OCI-LY7 (cell line): ENCODE data around the gene ARMH1. TPM values are rescaled to one million over a fixed set of nuclear protein-coding genes. Genes with fewer than 3 reads are reported as not detected.

Experiments used
- BruUV-seq: library from RNA; stranded (reverse); fragments of 400-500 nt; replicated peaks from 2 replicates; lab custom pipeline; 2021; lab: Mats Ljungman, UMichigan
- CTCF ChIA-PET: fragments of 300-600 bp; sonication (Branson Sonifier 250); formaldehyde crosslinking; loops from one replicate; lab custom pipeline; 2022; ENCODE audit warnings: antibody characterized with exemption; ENCODE audit not compliant: unreplicated experiment; lab: Charles Lee
- POLR2A ChIA-PET: fragments of 300-600 bp; sonication (Branson Sonifier 250); formaldehyde crosslinking; loops from one replicate; lab custom pipeline; 2022; ENCODE audit warnings: antibody characterized with exemption; lab: Charles Lee
- DNase-seq: peaks from one replicate; pipeline ENCODE4 v3.0.0-alpha.2; 2015; ENCODE audit warnings: low spot score
- H2AFZ ChIP-seq: fragments of 200-600 bp; sonication (generic), shearing (Covaris generic); 2 replicates; pipeline ENCODE4 v1.6.1; 2014; ENCODE audit warnings: mild to moderate bottlenecking, antibody characterized with exemption, low read length, moderate library complexity
- H3K27ac ChIP-seq: fragments of 200-600 bp; sonication (generic); 2 replicates; pipeline ENCODE4 v1.5.1; 2014; ENCODE audit warnings: mixed run types, low read depth, mild to moderate bottlenecking, moderate library complexity, low read length, inconsistent platforms; ENCODE audit not compliant: poor library complexity, severe bottlenecking
- H3K36me3 ChIP-seq: fragments of 200-600 bp; sonication (generic); 2 replicates; pipeline ENCODE4 v1.6.1; 2014; ENCODE audit warnings: mild to moderate bottlenecking, antibody characterized with exemption, low read length, moderate library complexity, mixed read lengths; ENCODE audit not compliant: insufficient read depth
- H3K4me1 ChIP-seq: fragments of 200-600 bp; sonication (generic); 2 replicates; pipeline ENCODE4 v1.5.1; 2014; ENCODE audit warnings: mild to moderate bottlenecking, low read length; ENCODE audit not compliant: insufficient read depth, poor library complexity, severe bottlenecking
- H3K4me2 ChIP-seq: fragments of 200-600 bp; sonication (generic); 2 replicates; pipeline ENCODE4 v1.6.1; 2014; ENCODE audit warnings: mild to moderate bottlenecking, low read length
- H3K4me3 ChIP-seq: fragments of 200-600 bp; sonication (generic); 2 replicates; pipeline ENCODE4 v1.5.1; 2014; ENCODE audit warnings: mild to moderate bottlenecking, low read depth, low read length; ENCODE audit not compliant: poor library complexity, severe bottlenecking
- H3K79me2 ChIP-seq: fragments of 200-600 bp; sonication (generic); 2 replicates; pipeline ENCODE4 v1.6.1; 2016; ENCODE audit warnings: low read depth, mild to moderate bottlenecking, low read length, moderate library complexity, mixed read lengths; ENCODE audit not compliant: insufficient read depth
- H3K9me2 ChIP-seq: fragments of 200-600 bp; sonication (generic); 2 replicates; pipeline ENCODE4 v1.6.1; 2016; ENCODE audit warnings: mild to moderate bottlenecking, low read length, mixed read lengths; ENCODE audit not compliant: insufficient read depth
- H3K9me3 ChIP-seq: fragments of 200-600 bp; sonication (generic); 2 replicates; pipeline ENCODE4 v1.6.1; 2014; ENCODE audit warnings: mild to moderate bottlenecking, mixed run types, low read length, mixed read lengths
- H4K20me1 ChIP-seq: fragments of 200-600 bp; sonication (generic); 2 replicates; pipeline ENCODE4 v1.6.1; 2014; ENCODE audit warnings: mild to moderate bottlenecking, antibody characterized with exemption, low read length, moderate library complexity, mixed read lengths; ENCODE audit not compliant: insufficient read depth
- EZH2phosphoT487 ChIP-seq: fragments of 200-600 bp; sonication (generic); IDR thresholded peaks from 2 replicates; pipeline ENCODE4 v1.6.1; 2018; ENCODE audit warnings: low read depth, borderline replicate concordance, mild to moderate bottlenecking, mixed run types, antibody characterized with exemption, low read length, moderate library complexity, mixed read lengths
- intact Hi-C: fragments of 100-400 bp; cut with micrococcal nuclease; formaldehyde crosslinking; loops from one replicate; pipeline ENCODE4 v1.10.0; 2022; ENCODE audit not compliant: unreplicated experiment
- total RNA-seq, 2 experiments: library from RNA; depleted of rRNA in 1 of 2; stranded (reverse); fragments of >200 nt in 1 of 2; shearing (Covaris generic) in 1 of 2; gene quantifications; 2 replicates each; pipeline ENCODE4 v1.2.3, GENCODE V29; 2014 to 2022
- TF ChIP-seq, protein P1 (sequence below): fragments of 200-600 bp; sonication (generic); conservative IDR thresholded peaks from 2 replicates; pipeline ENCODE4 v1.5.1; 2014; ENCODE audit warnings: mild to moderate bottlenecking, antibody characterized with exemption, low read length, moderate library complexity, mixed read lengths

ARMH1 gene
- total RNA-seq, 2 experiments from 2014 or later = 7.8 to 8.9 TPM

DNA sequence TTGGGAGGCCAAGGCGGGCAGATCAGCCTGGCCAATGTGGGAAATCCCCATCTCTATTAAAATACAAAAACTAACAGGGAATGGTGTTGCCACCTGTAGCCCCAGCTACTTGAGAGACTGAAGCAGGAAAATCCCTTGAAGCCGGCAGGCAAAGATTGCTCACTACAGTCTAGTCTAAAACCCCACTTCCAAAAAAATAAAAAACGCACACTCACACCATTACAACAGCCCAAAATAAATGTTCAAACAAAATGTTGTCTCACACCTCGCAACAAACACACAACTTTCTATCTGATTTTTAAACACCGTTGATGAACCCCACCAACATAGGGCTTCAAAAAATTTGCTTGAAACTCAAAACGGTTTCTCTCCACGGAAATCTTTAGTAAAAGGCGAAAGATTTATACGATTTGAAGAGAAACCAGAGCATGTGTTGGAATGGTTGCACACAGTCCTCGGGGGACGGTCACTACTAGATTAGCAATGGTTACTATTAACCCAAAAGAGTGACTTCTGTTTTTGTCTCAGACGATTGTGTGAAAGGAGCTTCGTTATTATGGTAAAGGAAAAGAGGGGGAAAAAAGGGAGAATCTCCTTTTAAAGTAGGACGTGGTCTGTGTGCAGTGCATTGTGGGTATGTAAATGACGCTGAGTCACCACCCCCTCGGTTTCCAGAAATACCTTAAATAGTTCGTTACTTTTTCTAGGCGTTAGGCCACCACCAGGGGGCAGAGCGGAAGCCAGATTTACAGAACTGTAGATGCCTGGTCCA is 56.4 kb downstream of the ARMH1 start, which contains the start of gene RNU5D-1:
Gene RNU5D-1, minus strand, starts transcription at position 430 of the 772 bp plus-strand sequence.
- TSS peak; percentile 99 for BruUV-seq
- POLR2A ChIA-PET = interaction anchor here (0.5 to 9.1 kb wide), 35 partner anchors 9 to 870 kb away, joined by 3 to 147 read pairs (median 5); partner anchors contain the start of genes ARMH1, BTBD19, HECTD3 and PLK3

GRCh38 chr1:44733365-44733764 is 58.9 kb downstream of the ARMH1 start:
- H3K36me3 ChIP-seq = no peaks in the 10 kb centered on the region
- H3K4me3 ChIP-seq = no peak overlapping the region
- no peaks in the 10 kb centered on the region for H3K9me3 ChIP-seq
- peak overlapping the region; percentile 81 for H2AFZ ChIP-seq
- BruUV-seq = no TSS peak
- TF ChIP-seq, protein P1, sequence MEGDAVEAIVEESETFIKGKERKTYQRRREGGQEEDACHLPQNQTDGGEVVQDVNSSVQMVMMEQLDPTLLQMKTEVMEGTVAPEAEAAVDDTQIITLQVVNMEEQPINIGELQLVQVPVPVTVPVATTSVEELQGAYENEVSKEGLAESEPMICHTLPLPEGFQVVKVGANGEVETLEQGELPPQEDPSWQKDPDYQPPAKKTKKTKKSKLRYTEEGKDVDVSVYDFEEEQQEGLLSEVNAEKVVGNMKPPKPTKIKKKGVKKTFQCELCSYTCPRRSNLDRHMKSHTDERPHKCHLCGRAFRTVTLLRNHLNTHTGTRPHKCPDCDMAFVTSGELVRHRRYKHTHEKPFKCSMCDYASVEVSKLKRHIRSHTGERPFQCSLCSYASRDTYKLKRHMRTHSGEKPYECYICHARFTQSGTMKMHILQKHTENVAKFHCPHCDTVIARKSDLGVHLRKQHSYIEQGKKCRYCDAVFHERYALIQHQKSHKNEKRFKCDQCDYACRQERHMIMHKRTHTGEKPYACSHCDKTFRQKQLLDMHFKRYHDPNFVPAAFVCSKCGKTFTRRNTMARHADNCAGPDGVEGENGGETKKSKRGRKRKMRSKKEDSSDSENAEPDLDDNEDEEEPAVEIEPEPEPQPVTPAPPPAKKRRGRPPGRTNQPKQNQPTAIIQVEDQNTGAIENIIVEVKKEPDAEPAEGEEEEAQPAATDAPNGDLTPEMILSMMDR = no peak
- TF ChIP-seq EZH2phosphoT487 = no peak
- H3K4me1 ChIP-seq = peaks cover 45% of the 10 kb centered on the region
- ChIA-PET POLR2A (interaction anchor here (0.6 to 9.1 kb wide), 10 partner anchors 9 to 86 kb away, joined by 3 to 147 read pairs (median 27); partner anchors contain the start of gene RPS8), CTCF (interaction anchor here (1.1 kb wide), 1 partner anchor 11 kb away, joined by 4 read pairs; no protein-coding TSS in a partner anchor)
- intact Hi-C loops = loop anchor here (10.0 kb wide), 1 partner anchor 761 kb away; the partner anchor contains the start of gene TESK2
- H3K27ac ChIP-seq = no peak overlapping the region
- H3K4me2 ChIP-seq = 0 out of 2 replicates have a peak overlapping the region, but pooled peaks have one; percentile 14
- no peaks in the 10 kb centered on the region for H3K79me2 ChIP-seq
- no peaks in the 10 kb centered on the region for H4K20me1 ChIP-seq
- no peak for DNase-seq
- H3K9me2 ChIP-seq = no peaks in the 10 kb centered on the region

More for the DNA sequence above, 56.4 kb downstream of the ARMH1 start, which contains the start of gene RNU5D-1:
- Histone ChIP-seq H4K20me1 (no peaks in the 10 kb centered on the region), H2AFZ (peak within 1 kb of the TSS; percentile 82), H3K36me3 (no peaks in the 10 kb centered on the region), H3K9me3 (no peaks in the 10 kb centered on the region), H3K27ac (peak within 1 kb of the TSS; percentile 96), H3K4me1 (peaks cover 52% of the 10 kb centered on the region), H3K79me2 (no peaks in the 10 kb centered on the region), H3K4me2 (peak within 1 kb of the TSS; percentile 66), H3K9me2 (no peaks in the 10 kb centered on the region), H3K4me3 (peak within 1 kb of the TSS; percentile 46)
- TF ChIP-seq, protein P1 = peak; percentile 91
- no peak for TF ChIP-seq EZH2phosphoT487
- intact Hi-C loops = loop anchor here (1.0 to 10.0 kb wide), 5 partner anchors 10 to 764 kb away; partner anchors contain the start of genes RPS8, TESK2 and UROD
- peak; percentile 98 for DNase-seq
- CTCF ChIA-PET = interaction anchor here (0.6 to 1.3 kb wide), 2 partner anchors 78 to 639 kb away, joined by 3 to 8 read pairs; no protein-coding TSS in a partner anchor
